Measurements from ENCODE around the gene APOLD1.
"Not testable (repeated sequence)": the region's sequence is repeated elsewhere in the genome, so short reads cannot be mapped to it uniquely, and the experiment has no call there.

Gene APOLD1

DNA sequence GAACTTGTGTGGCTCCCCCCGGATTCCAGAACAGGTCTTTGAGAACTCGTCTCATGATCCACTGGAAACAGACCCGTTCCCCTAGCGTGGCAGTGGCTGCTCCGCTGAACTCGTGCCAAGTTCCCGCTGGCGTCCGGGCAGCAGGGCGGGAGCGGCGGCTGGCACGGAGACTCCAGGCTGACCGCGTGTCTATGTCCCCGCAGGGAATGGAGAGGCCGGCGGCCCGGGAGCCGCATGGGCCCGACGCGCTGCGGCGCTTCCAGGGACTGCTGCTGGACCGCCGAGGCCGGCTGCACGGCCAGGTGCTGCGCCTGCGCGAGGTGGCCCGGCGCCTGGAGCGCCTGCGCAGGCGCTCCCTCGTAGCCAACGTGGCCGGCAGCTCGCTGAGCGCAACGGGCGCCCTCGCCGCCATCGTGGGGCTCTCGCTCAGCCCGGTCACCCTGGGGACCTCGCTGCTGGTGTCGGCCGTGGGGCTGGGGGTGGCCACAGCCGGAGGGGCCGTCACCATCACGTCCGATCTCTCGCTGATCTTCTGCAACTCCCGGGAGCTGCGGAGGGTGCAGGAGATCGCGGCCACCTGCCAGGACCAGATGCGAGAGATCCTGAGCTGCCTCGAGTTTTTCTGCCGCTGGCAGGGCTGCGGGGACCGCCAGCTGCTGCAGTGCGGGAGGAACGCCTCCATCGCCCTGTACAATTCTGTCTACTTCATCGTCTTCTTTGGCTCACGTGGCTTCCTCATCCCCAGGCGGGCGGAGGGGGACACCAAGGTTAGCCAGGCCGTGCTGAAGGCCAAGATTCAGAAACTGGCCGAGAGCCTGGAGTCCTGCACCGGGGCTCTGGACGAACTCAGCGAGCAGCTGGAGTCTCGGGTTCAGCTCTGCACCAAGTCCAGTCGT is 1.5 kb downstream of the APOLD1 start:
- DNase-seq, result peak; percentile 83

DNA sequence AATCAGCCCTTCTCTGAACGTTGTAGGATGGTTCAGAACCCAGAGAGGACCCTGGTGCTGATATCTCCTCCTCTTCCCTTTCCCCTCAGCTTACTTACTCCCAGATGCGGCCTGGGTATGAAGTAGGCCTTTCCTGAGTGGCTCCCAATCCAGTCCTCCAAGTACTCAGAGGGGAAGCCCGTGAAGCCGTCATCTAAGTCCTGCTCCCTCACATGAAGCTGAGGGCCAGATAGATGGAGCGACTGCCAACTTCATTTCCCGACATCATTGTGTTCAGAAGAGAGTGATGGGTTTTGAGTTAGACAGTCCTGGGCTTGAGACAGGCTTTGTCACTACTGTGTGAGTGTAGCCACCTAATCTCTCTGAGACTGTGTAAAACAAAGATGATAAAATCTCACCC is 2.7 kb downstream of the APOLD1 start:
- DNase-seq, result no peak

DNA sequence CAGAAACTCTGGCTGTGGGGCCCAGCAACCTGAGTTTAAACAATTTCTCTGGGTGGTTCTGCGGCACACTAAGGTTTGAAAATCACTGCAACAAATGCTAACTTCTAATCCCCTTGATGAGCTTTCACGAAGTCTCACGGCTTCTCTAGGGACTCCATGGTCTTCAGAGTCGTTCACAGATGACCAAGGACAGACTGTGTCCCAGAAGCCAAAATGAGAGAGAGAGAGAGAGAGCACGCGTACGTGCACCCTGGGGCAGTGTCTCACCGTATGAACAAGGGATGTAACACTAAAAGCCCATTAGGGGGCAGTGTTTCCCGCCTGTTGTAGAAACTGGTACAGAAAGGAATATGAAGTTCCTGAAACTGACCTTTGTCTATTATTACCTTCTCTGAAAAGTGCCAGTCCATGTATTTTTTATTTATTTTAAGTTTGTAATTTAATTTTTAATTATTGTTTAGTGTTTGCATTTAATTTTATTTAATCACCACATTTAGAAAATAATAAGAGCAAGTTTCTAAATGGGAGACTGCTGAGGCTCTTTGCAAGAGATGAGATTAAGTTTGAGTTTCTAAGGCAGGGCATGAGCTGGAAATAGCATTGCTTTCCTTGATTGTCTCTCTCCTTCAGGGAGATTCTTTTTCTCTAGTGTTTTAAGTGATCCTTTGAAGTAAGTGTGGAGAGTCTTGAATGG is 3.4 kb downstream of the APOLD1 start:
- DNase-seq, result peak; percentile 82

DNA sequence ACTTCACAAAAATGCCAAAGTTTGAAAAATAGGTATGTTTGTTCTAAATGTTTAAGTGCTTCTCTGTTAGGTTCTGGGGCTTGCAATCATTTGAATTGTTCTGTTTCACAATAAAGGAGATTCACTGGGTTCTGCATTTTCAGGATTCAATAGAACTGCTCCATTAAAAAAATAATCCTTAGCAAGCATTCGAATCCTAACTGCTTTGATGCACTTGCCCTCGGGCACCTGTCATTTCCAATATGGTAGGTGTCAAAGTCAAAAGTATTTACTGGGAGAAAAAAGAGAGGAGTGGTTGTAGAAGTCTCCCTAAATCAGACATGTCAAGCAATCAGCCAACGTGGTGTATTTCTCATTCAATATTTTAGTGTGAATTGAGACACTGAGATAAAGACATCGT is 5.5 kb downstream of the APOLD1 start:
- DNase-seq, result no peak

DNA sequence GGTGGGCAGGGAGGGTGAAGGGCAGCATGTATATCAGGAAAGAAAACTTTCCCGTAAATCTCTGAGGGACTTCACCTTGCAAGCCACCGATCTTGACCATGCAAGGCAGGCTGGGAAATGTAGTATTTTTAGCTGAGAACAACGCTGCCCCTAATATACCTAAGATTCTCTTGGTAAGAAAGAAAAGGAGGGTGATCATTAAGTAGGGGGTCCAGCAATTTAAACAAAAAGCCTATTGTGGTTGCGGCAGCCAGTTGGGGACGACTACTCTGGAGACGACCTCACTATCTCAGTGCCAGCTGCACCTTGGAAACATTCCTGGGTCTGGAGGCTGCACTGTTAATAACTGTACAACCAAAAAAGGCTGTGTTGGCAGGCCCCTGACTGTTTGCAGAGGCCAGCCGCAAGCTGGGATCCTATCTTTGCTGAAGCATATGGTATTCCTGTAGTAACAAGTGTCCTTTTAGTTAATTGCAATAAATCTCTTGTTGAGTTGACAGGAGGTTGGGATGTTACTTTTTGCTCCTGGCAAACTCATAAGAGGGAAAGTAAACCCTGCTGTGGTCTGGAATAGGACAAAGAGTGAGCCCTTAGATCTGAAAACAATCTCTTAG is 6.4 kb downstream of the APOLD1 start:
- no peak for DNase-seq

DNA sequence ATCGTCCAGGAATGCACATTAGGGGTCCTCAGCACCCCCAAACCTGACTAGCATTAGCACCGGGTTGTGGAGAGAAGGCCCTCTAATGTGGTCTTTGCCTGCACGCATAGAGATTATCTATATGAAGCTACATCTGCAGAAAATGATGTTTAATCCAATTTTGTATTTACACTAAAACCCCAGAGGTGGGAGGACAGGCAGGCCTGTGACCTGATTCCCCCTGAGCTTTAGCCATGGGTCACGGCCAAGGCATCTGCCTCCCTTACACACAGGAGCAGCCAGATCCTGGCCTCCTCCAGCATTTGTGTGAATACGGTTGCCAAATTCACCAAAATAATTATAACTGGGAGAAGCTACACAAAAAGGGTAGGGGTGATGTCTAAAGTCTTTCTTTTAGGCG is 7.0 kb downstream of the APOLD1 start:
- no peak for DNase-seq

DNA sequence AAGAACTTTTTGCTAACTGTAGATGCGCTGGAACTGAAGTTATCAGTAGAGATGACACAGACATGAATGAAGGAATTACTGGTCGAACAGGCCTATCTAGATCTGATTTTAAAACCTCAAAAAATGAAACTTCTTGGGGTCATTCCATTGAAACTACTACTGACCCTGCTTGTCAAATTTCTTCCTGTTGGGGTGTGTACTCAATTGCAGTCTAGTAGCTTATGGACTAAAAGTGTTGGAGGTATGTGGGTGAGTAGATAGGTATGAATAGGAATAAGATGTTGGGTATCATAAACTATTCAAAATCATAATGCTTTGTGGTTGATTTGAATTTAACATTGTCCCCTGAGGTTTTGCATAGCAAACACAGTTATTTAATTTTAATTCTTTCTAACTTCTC is 9.2 kb downstream of the APOLD1 start:
- DNase-seq, result no peak

DNA sequence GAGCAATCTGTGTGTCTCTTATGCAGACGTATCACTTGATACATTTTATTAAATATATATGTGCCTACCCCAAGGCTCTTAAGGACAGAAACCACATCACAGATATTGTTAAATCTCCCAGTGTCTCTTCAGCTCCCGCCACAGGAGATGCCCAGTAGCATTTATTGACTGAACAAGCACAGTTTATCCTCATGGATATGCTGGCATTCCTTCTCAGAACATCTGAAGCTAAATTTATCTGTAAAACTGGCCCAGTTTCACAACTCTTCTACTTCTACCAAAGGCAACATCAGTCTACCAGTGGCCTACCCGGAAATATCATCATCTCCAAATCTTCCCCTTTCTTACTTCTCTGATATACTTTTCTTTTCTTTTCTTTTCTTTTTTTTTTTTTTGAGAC is 10.7 kb downstream of the APOLD1 start:
- DNase-seq, result no peak

DNA sequence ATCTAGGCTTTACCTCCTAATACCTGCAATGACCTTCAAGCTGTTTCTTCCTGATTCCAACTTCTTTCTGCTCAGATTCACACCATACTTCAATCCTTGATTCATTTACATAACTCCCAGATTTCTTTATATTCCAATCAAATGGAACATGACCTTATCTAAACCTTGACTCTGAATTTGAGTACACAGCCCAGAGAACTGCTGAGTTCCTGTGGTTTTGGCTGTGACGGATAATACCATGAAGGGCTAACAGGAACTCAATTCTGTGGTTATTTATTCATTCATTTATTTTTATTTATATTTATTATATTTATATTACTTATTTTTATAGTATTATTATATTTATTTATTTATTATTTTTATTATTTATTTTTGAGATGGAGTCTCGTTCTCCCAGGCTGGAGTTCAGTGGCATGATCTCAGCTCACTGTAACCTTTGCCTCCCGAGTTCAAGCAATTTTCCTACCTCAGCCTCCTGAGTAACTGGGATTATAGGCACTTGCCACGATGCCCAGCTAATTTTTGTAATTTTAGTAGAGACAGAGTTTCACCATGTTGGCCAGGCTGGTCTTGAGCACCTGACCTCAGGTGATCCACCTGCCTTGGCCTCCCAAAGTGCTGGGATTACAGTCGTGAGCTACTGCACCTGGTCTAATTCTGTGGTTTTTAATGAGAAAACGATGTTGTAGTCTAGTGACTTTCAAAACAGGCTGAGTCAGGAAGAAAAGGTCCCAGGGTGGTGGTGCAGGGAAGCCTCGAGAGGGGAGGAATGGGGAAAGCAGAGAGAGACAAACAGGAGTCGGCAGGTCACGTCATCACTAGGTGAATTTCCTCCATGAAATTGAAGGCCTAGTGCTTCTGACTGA is 11.7 kb downstream of the APOLD1 start:
- DNase-seq, result no peak

DNA sequence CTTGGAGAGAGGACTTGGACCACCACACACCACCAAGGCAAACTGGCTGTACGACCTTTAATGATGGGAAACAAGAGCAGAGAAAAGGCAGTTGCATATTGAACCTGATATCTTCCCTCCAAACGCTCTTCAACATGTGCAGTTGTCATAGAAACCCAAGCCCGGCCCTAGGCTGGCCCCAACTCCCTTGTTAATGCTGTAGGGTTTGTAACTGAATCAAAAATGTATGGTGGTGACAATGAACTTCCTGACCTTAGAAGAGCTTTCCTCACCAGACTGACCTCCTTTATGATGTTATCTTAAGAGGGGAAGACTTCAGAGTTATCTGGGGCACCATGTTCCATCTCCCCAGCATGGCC is 12.3 kb downstream of the APOLD1 start:
- DNase-seq, result no peak

DNA sequence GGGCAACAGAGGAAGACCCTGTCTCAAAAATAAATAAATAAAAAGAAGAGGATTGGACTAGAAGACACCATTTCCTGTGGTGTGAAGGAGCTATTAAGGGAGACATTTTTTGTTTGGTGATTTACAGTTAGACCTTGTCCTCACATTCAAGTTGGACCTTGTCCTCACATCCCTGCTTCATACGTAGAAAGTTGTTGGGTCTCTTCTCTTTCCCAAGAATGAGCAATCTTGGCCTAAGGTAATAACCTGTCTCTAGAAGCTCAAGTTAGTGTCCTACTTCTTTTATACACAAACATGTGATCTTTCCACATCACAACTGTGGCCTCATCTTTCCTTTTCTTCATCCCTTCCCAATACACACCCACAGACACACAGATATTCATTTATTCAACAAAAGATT is 13.0 kb downstream of the APOLD1 start:
- no peak for DNase-seq

DNA sequence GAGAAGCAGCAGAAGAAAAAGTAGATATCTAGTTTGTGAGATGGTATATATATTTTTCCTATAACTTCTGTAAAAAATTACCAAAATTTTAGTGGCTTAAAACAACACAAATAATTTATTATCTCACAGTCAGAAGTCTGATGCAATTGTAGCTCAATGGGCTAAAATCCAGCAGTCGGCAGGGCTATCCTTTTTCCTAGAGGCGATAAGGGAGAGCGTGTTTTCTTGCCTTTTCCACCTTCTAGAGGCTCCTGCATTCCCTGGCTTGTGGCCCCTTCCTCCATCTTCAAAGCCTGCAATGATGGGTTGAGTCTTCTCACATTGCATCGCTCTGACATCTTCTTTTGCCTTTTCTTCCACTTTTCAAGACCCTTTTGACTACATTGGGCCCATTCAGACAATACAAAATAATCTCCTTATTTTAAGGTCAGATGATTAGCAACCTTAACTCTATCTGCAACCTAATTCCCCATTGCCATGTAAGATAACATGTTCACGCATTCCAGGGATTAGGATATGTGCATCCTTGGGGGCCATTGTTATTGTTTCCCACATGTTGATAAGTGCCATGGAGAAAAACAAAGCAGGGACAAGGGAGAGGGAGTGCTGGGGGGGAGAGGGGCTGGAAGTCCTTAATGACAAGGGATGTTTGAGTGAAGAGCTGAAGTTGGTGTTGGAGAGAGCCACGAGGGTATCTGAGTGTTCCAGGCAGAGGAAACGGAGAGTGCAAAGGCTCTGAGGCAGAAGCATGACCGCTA is 13.9 kb downstream of the APOLD1 start:
- DNase-seq, result no peak

DNA sequence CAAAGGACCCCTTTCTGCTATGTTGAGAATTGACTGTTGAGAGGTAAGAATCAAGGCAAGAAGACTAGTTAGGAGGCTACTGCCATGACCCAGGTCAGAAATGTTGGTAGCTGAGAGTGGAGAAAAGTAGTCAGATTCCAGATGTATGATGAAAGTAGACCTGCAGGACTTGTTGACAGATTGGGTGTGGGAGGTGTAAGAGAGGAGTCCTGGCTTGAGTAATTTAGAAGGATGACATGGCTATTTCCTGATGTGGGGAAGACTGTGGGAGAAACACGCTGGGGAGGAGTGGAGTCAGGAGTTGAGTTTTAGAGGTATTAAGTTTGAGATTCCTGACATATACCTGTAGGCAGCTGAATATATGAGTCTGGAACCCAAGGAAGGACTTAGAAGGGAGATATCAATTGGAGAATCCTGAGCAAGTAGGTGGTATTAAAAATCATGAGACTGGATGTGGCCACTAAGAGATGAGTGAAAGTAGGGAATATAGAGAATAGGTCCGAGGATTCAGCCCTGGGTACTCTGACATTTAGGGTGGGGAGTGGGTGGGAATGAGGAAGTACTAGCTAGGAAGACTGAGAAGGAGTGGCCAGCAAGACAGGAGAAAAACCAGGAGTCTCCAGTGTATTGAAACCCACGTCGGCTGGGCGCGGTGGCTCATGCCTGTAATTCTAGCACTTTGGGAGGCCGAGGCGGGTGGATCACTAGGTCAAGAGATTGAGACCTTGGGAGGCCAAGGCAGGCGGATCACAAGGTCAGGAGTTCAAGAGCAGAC is 15.1 kb downstream of the APOLD1 start:
- DNase-seq, result no peak

DNA sequence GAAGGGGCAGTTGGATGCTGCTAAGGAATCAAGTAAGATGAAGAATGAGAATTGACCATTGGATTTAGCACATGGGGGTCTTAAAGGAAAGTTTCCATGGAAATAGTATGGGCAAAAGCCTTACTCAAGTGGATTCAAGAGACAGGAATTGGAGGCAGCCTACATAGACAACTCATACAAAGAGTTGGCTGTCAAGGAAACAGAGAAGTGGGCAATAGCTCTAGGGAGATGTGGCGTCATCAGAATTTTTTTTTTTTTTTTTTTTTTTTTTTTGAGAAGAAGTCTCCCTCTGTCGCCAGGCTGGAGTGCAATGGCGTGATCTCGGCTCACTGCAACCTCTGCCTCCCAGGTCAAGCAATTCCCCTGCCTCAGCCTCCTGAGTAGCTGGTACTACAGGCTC is 16.2 kb downstream of the APOLD1 start:
- not testable (repeated sequence) for DNase-seq

DNA sequence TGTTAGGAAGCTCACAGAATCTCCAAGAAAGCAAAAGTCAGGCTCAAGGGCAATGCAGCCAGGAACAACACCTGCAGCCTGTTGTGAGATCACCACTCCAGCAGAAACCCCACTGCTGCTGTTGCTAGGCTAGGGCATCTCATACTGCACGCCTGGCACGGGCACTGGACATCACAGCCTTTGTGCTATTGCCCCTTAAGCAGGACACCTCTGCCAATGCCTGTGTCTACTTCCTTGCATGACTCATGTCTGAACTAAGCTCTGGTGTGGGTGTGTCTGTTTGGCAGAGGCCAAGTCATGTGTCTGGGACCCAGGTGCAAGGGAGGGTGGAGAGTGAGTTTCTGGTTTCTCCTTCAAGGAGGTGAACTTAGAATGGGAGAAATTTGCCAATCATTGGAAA is 17.7 kb downstream of the APOLD1 start:
- peak; percentile 46 for DNase-seq

DNA sequence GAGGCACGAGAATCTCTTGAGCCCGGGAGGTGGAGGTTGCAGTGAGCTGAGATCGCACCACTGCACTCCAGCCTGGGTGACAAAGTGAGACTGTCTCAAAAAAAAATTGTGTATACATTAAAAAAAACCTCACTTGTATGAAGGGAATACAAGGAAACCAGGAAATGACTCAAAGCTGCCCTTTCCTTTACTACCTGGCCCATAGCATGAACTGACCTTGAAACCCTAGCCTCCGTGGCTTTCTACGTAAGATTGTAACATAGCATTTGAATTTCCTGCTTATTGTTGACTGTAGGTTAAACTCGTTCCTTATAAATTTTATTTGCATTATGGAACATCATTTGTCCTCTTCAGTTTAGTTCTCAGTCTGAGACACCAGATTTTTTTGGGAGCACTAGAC is 18.6 kb downstream of the APOLD1 start:
- DNase-seq, result no peak

DNA sequence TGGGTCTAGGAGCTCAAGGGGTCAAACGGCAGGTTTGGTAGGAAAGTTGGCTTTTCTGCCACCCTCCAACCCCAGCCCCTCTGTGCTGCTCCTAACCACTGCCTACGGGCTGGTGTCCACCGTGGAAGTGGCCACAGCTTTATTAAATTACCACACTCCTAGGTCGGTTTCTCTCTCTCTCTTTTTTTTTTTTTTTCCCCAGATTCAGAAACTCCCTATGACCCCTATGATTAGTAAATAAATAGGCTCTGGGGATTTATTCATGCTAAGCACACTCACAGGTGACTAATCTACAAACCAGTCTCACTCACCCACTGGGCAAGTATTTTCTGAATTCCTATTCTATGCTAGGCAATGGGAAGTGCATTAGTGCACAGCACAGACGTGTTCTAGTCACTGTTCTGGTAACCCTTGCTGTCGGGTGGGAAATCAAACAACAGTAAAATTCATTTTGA is 19.0 kb downstream of the APOLD1 start:
- peak; percentile 77 for DNase-seq

DNA sequence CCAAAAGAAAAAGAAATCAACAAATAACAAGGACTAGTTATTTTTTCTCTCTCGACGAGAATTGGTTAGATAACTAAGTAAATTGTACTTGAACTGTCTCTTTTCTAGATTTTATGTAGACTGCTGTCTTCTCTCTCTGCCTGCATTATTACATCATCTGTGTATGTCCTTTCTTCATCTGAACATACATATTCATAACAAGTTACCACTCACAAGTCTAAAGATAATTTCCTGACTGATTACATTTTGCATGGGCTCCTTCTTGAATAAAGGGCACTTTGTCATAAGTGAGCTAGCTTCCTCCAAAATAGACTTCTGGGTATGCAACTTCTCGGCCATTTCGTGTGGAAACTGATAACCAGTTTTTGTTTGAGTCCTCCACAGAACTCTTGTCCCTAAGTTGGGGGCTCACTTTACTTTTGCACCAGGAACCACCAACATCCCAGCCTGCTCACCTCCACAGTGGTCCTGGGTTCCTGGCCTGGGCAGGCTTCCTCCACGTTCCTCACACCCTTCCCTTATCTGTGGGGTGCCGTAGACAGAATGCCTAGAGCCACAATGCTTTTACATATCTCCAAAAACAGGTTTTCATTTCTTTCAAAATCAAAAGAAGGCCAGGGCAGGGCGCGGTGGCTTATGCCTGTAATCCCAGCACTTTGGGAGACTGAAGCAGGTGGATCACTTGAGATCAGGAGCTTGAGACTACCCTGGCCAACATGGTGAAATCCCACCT is 21.5 kb downstream of the APOLD1 start:
- DNase-seq, result no peak

DNA sequence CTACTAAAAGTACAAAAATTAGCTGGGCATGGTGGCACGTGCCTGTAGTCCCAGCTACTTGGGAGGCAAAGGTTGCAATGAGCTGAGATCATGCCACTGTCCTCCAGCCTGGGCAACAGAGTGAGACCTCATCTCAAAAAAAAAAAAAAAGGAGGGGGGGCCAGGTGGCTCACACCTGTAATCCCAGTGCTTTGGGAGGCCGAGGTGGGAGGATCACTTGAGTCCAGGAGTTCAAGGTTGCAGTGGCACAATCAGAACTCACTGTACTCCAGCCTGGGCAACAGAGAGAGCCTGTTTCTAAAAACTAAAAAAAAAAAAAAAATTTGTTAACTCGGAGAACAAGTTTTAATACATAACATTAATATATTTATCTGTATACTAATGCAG is 22.1 kb downstream of the APOLD1 start:
- not testable (repeated sequence) for DNase-seq

DNA sequence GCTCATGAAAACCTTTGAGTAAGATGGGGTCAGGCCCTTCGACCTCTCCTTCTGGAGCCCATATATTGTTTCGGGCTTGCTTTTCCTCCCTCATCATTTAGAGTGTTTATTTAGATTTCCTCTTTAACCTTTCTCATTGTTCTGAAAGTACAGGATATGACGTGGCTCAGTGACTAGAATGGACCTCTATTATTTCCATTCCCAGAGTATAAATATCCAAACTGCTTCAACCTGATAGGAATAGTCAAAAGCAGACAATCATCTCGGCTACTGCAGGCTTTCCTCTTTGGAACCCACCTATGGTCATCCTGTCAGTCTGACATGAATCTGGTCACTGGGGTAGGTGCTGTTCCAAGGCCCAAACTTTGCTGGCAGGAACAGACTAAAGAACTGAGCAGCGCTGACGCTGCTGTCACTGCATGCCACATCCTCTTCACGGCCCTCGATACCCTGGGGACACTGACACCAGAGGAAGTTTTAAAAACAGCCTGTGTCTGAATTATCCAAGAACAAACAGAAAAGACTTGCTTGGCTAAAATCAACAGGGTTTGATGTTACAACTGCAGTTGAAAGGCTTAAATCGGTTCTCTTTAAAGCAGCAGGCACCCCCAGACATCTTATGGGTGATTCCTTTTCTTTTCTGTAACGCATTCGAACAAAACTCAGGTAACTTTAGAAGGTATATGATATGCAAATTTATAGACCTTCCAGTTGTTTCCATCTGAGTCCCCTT is 22.7 kb downstream of the APOLD1 start:
- no peak for DNase-seq

Measured in fibroblast of skin of scalp (primary cell).